ENCODE data around the gene KLHL35.

DNA sequence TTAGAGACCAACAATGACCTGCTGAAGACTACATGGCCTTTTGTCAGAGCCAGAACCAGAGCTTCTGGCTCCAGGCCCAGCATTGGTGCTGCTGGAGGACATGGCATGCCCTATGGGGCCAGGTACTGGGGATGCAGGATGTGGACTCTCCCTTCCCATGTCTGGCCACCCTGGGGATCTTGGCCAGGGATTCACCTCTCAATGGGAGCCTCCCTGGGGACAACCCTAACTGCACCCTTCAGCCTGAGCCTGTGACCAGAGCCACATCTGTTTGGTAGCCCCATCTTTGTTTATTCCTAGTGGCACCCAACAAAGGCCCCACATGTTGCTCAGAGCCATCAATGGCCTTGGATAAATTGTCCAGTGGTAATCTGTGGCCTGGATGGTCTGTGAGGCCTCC is 5.8 kb downstream of the KLHL35 start:
- TF ChIP-seq POLR2AphosphoS5 (IDR thresholded peaks at IDR 0.05; ENCODE audit: insufficient read depth in 1 of 2, low read depth in 1 of 2) (no peak), POLR2A (IDR thresholded peaks at IDR 0.05) (no peak)

All from vagina (tissue), 2 donors.